ENCODE results near the gene SERPINA4. TPM values are rescaled to one million over a fixed set of nuclear protein-coding genes. Genes with fewer than 3 reads are reported as not detected.

SERPINA4 gene
- total and polyA plus RNA-seq, 2 of the 13 experiments (the other 11 are each of a cell fraction or from before 2014, with no cell fraction given): 39.1 to 57.8 TPM

- TF ChIP-seq TEF (CRISPR knock-in tag; IDR thresholded peaks at IDR 0.05) (peak; percentile 91; the same call in 1 of the 2 replicates), ZNF552 (CRISPR knock-in tag; IDR thresholded peaks at IDR 0.05; ENCODE audit: borderline replicate concordance) (0 out of 2 replicates have a peak, but pooled peaks have one; percentile 42), TRIM24 (CRISPR knock-in tag; IDR thresholded peaks at IDR 0.05) (no peak), GATAD1 (CRISPR knock-in tag; IDR thresholded peaks at IDR 0.05) (no peak), ZNF747 (CRISPR knock-in tag; IDR thresholded peaks at IDR 0.05; ENCODE audit: borderline replicate concordance) (peak; percentile 19; the same call in 1 of the 2 replicates), IKZF4 (CRISPR knock-in tag; IDR thresholded peaks at IDR 0.05; ENCODE audit: borderline replicate concordance, low read depth, not compliant biosample characterization) (no peak), ZNF605 (CRISPR knock-in tag; IDR thresholded peaks at IDR 0.05) (no peak), ZNF782 (CRISPR knock-in tag; IDR thresholded peaks at IDR 0.05; ENCODE audit: borderline replicate concordance) (0 out of 2 replicates have a peak, but pooled peaks have one; percentile 1), PRPF4 (IDR thresholded peaks at IDR 0.05; ENCODE audit: low read depth, low read length, poor library complexity, severe bottlenecking) (no peak), ZNF709 (CRISPR knock-in tag; IDR thresholded peaks at IDR 0.05) (no peak), RBFOX2 (IDR thresholded peaks at IDR 0.05; ENCODE audit: low read depth, low read length) (0 out of 2 replicates have a peak, but pooled peaks have one; percentile 39), PLSCR1 (CRISPR knock-in tag; IDR thresholded peaks at IDR 0.05; ENCODE audit: borderline replicate concordance) (no peak), CENPT (CRISPR knock-in tag; IDR thresholded peaks at IDR 0.05; ENCODE audit: low read depth) (no peak), KMT2B (CRISPR knock-in tag; IDR thresholded peaks at IDR 0.05) (no peak), IKZF5 (CRISPR knock-in tag; IDR thresholded peaks at IDR 0.05) (0 out of 2 replicates have a peak, but pooled peaks have one; percentile 3), MLX (CRISPR knock-in tag; IDR thresholded peaks at IDR 0.05) (no peak), SKI (IDR thresholded peaks at IDR 0.05; ENCODE audit: partially characterized antibody) (no peak)
- TF ChIP-seq, protein P1, sequence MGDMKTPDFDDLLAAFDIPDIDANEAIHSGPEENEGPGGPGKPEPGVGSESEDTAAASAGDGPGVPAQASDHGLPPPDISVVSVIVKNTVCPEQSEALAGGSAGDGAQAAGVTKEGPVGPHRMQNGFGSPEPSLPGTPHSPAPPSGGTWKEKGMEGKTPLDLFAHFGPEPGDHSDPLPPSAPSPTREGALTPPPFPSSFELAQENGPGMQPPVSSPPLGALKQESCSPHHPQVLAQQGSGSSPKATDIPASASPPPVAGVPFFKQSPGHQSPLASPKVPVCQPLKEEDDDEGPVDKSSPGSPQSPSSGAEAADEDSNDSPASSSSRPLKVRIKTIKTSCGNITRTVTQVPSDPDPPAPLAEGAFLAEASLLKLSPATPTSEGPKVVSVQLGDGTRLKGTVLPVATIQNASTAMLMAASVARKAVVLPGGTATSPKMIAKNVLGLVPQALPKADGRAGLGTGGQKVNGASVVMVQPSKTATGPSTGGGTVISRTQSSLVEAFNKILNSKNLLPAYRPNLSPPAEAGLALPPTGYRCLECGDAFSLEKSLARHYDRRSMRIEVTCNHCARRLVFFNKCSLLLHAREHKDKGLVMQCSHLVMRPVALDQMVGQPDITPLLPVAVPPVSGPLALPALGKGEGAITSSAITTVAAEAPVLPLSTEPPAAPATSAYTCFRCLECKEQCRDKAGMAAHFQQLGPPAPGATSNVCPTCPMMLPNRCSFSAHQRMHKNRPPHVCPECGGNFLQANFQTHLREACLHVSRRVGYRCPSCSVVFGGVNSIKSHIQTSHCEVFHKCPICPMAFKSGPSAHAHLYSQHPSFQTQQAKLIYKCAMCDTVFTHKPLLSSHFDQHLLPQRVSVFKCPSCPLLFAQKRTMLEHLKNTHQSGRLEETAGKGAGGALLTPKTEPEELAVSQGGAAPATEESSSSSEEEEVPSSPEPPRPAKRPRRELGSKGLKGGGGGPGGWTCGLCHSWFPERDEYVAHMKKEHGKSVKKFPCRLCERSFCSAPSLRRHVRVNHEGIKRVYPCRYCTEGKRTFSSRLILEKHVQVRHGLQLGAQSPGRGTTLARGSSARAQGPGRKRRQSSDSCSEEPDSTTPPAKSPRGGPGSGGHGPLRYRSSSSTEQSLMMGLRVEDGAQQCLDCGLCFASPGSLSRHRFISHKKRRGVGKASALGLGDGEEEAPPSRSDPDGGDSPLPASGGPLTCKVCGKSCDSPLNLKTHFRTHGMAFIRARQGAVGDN (CRISPR knock-in tag; IDR thresholded peaks at IDR 0.05): no peak
- TF ChIP-seq, protein P2, sequence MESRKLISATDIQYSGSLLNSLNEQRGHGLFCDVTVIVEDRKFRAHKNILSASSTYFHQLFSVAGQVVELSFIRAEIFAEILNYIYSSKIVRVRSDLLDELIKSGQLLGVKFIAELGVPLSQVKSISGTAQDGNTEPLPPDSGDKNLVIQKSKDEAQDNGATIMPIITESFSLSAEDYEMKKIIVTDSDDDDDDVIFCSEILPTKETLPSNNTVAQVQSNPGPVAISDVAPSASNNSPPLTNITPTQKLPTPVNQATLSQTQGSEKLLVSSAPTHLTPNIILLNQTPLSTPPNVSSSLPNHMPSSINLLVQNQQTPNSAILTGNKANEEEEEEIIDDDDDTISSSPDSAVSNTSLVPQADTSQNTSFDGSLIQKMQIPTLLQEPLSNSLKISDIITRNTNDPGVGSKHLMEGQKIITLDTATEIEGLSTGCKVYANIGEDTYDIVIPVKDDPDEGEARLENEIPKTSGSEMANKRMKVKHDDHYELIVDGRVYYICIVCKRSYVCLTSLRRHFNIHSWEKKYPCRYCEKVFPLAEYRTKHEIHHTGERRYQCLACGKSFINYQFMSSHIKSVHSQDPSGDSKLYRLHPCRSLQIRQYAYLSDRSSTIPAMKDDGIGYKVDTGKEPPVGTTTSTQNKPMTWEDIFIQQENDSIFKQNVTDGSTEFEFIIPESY (CRISPR knock-in tag; IDR thresholded peaks at IDR 0.05): no peak
These were observed 39.7 kb upstream of the SERPINA4 start (continued) for GRCh38 chr14:94521375-94522114.

All from HepG2 (cell line).